NCI-H1048 (cell line): ENCODE data around the gene PAQR7.

Experiments
- DNase-seq: peaks from one replicate; lab custom pipeline; 2025; lab: John Stamatoyannopoulos, UW

The PAQR7 gene

DNA sequence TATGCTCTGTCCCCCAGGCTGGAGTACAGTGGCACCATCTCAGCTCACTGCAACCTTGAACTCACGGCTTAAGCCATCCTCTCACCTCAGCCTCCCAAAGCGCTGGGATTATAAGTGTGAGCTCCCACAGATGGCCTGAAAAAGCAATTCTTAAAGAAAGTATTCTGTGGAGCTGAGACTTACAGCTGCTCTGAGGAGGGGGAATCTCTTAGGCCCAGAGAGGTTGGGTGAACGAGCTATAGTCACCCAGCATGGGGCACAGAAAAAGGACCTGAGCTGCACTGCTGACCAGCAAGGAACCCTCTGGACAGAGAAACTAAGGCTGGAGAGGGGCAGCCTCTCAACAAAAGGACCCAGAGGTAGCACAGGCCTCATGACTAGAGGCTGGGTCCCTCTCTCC lies 1.3 kb downstream of the PAQR7 start:
- no peak for DNase-seq

DNA sequence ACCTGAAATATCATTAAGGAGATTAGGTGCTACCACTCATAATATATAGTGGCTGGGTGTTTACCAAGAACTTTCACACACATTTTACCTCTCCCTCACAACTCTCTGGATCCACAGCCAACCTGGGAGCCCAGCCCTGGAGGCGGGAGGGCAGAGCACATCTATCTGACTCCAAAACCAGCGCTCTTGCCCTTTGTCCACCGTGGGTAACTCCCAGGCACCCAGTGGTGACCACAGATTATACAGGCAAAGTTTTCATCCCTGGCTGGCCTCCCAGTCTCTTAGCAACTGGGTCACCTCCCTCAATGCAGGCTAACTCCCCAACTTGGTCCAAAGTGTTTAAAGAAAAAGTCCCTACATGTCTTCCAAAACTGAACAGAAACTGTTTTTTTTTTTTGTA lies 2.4 kb downstream of the PAQR7 start:
- no peak for DNase-seq

DNA sequence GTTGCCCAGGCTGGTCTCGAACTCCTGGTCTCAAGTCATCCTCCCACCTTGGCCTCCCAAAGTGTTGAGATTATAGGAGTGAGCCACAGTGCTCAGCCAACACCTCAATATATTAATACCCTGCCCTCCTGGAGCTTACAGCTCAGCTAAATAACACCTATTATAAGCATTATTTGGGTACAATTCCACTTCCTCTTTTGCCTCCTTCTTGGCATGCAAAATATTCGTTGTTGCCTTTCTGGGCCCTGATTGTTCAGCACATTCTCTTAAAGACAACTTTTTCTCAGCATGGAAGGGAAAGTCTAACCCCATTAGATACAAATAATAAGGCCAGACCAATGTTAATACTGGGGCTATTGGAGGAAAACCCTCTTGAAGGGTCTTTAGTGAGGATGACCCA lies 2.8 kb downstream of the PAQR7 start:
- no peak for DNase-seq

DNA sequence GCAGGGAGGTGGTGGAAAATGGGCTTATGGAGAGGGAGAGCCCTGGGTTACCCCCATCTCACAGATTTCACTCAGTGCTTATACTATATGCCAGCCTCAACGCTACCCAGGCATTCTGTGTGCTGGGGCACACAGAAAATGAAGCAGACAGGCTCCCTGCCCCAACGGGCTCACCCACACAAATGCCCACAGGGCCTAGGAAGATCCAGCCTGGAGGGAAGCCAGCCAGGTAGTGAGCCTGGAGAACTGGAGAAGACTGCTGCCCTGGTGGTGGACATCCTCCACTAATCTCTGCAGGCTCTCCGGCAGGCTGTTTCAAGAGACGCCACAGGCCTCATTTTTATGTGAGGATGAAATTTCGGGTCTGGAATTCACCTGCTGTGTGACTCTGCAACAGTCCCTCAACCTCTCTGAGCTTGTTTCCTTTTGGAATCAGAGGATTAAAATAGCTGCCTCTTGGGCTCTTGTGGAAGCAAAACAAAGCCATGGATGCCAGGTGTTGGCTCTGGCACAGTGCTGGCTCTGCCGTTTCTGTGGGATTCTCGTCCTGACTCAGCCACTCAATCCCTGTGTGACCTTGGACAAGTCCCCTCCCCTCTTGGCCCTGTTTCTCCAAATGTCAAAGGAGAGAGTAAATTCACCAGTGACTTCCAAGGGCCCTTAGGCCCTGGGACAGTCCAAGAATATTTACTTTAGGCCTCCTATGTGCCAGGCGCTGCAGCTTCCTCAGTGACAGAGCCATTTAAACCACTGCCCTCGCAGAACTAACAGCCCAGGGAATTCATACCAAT lies 3.6 kb downstream of the PAQR7 start:
- DNase-seq = no peak

DNA sequence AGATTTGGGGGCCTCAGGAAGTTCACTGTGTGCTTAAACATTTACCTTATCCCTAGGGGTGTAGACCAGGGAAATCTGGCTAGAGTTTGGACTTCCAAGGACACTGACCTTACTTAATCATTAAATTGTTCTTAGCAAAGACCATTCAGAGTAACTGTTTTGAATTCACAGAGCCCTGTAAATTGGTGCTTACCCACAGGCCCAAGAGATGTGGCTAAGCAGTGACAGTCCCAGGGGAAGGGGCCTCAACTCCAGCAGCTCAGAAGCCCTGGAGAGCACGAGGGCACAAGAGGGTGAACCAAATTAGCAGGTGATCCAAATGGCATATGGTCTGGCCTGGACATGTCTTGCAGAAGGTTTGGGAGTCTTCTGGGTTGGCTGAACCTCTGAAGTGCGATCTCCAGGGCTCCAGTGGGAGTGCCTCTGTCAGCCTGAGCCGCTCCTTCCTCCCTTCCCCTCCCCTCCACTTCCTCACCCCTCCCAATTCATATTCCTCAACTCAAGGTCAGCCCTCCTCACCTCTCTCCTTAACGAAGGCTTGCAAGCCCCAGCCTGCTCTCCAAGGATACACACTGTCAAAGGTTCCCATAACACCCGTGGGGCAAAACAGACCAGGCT lies 4.3 kb downstream of the PAQR7 start:
- no peak for DNase-seq

DNA sequence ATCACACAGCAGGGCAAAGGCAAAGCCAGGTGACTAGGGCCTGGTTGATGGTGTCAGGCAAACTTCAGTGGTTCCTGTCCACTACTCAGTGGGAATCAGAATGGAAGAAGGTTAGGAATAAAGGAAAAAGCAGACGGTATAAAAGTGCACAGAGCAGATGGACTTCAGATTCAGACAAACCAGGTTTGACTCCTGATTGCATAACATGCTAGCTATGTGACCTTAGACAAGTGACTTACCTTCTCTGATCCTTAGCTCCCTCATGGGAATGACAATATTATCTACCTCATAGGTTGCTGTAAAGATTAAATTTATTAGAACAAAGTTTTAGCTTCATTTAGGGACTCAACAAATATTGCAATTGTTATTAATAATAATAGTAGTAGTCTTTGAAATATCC lies 4.9 kb downstream of the PAQR7 start:
- DNase-seq = no peak

DNA sequence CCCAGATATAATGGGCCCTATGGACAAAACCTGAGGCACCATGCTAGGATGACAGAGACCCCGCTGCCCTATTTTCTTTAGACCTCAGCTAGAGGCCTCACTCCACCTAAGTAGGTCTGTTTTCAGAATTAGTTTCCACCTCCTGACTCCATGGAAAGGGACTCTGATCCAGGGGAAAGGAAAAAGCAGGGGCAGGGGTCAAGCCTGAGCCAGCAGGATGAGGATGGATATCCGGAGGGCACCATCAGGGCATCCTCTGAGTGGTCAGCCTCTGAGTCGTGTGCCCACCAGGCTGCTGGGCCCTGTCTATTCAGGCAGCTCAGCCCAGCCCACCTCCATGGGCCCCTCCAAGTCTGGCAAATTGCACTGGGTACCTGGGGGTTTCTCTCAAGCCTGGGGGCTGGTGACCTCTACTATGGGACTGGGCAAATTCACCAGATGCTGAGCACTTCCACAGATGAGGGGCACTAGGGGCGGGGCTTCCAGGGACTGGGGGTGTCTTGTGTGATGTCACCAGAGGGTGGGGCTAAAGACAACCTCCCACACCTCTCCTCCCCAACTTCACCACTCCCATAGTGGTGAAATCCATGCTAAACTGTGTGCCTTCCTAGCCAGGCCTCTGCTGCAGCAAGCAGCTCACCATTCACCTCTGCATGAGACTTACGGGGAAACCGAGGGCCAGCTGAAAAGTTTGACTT lies 5.5 kb downstream of the PAQR7 start:
- DNase-seq = no peak

DNA sequence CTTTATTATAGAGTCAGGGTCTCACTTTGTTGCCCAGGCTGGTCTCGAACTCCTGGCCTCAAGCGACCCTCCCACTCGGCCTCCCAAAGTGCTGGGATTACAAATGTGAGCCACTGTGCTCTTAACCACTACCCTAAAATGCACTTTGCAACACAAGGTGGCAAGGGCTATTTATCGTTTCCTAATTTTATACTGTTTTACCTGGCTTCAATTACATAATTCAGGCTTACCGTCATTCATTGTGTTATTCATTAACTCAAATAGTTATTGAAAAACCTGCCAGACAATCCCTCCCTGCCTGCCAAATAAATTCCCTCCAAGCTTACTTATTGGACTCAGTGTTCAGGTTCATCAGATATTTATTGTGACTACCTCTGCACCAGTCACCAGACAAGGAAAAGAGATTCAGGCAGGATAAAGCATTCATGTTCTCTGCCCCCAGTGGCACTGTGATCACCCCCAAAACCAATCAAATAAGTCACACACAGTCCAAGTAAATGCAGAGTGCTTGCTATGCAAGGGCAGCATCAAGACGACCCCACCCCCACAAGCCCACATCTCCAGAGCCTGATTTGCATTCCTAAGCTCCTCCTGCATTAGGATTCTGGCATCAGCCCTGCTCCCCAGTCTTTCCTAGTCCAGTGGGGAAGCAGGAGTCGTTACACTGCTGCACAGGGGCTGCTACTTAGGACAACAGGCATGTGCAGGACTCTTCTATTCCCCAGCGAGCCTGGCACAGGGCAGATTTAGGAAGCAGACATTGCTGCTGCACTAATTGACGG lies 8.1 kb downstream of the PAQR7 start:
- no peak for DNase-seq

DNA sequence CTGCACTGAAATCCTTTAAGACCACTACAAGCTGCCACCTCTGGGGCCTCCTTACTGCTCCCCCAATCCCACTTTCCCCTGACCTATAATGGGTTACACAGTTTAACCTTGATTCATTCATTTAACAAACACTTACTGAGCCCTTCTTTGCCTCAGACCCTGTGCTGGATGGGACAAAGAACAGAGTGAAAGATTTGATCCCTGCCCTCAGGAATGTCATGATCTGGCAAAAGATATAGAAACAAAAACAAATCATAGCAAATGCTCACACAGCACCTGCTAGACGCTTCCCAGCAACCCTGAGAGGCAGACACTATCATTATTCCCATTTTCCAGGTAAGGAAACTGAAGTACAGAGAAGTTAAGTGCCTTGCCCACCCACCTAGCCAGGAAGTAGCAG lies 9.2 kb downstream of the PAQR7 start:
- no peak for DNase-seq

DNA sequence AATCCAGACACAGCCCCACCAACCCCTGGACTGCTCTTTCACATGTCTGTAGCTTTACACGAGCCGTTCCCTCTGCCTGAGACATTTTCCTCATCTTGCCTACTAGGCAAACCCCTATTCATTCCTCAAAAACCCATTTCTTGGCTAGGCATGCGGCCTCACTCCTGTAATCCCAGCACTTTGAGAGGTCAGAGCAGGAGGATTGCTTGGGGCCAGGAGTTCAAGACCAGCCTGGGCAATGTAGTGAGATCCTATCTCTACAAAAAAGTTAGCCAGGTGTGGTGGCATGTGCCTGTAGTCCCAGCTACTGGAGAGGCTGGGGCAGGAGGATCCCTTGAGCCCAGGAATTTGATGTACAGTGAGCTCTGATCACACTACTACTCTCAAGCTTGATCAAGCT lies 11.1 kb downstream of the PAQR7 start:
- DNase-seq = no peak

DNA sequence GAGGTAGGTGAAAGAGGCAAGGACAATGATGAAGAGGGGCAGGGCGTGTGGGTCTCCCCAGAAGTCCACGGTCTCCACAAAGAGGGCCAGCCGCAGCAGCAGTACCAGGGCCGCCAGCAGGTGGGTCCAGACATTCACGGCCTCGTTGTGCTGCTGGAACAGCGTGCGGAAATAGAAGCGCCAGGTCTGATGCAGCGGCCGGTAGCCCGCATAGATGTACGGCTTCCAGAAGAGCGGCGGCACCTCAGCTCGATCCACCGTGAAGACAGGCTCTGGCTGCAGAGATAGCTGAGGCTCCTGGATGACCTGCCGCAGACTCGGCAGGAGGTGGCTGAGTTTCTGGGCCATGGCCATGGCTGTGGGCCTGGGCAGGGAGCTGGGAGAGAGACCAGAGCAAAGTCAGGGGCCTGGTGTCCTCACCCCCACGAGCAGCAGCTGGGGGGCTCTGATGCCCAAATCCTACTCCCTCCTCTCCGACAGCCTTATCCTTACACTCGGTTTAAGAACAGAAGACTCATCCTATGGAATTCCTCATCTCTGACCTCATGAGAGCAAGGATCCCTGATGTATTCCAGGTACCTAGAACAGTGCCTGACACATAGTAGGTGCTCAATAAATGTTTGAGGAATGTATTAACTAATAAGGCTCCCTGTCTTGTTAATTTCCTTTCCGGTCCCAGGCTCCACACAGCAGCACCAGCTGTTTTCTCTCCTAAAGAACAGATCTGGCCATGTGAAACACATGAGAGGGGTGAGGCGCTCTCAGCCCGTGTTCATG lies 11.8 kb downstream of the PAQR7 start:
- no peak for DNase-seq

DNA sequence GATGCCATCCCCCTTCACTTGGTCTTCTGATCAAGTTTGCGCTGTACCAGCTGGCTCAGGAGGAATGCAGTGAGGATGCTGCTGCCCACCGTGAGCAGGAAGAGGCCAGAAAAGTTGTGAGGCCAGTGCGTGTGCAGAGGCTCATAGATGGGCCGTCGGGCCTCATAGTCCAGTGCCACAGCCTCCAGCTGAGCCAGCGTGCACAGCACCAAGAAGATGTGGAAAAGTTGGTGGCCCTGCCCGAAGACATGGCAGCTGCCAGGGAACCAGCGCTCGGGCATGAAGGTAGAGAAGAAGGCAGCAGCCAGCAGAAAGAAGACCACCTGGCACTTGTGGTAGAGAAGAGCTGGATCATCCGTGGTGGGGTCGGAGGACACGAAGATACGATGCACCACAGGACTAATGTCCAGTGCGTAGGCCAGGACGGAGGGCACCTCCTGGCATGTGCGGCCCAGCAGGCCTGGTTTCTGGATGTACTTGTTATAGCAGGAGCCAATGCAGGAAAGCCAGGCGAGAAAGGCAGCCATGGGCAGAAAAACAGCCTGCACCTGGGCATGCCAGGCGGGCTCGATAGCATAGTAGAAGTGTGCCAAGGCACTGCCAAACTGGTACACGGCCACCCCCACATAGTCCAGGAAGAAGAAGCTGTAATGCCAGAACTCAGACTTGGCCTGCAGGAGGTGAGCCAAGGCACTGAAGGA lies 12.6 kb downstream of the PAQR7 start:
- DNase-seq = no peak

DNA sequence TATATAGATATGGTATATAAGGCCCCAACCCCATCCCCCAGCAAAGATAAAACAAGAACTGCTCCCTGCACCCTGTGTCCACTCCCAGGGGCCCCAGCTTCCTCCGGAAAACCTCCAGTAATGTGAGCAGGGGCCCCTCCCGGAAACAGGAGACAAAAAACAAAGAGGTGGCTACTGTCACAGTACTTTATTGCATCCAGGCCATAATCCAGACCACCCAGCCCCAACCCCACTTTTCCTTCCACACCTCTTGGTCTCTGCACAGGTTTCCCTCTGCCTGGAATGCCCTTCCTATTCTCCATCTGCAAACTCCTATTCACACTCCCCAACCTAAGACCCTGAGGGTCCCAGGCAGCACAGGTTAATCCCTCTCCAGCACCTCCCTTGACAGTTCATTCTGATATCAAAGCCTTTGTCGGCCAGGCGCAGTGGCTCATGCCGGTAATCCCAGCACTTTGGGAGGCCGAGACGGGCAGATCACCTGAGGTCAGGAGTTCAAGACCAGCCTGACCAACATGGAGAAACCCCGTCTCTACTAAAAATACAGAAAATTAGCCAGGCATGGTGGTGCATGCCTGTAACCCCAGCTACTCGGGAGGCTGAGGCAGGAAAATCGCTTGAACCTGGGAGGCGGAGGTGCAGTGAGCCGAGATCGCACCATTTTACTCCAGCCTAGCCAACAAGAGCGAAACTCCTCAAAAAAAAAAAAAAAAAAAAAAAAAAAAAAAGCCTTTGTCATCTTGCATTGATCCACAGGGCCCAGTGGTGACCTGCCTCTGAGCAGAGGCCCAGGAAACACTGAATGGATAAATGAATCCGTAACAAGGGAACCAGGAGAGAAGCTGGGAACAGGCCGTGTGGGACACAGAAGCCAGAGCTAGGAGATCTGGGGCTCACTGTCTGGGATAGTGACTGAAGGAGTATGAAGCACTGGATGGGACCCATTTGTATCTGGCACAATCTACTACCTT lies 13.9 kb downstream of the PAQR7 start:
- no peak for DNase-seq

DNA sequence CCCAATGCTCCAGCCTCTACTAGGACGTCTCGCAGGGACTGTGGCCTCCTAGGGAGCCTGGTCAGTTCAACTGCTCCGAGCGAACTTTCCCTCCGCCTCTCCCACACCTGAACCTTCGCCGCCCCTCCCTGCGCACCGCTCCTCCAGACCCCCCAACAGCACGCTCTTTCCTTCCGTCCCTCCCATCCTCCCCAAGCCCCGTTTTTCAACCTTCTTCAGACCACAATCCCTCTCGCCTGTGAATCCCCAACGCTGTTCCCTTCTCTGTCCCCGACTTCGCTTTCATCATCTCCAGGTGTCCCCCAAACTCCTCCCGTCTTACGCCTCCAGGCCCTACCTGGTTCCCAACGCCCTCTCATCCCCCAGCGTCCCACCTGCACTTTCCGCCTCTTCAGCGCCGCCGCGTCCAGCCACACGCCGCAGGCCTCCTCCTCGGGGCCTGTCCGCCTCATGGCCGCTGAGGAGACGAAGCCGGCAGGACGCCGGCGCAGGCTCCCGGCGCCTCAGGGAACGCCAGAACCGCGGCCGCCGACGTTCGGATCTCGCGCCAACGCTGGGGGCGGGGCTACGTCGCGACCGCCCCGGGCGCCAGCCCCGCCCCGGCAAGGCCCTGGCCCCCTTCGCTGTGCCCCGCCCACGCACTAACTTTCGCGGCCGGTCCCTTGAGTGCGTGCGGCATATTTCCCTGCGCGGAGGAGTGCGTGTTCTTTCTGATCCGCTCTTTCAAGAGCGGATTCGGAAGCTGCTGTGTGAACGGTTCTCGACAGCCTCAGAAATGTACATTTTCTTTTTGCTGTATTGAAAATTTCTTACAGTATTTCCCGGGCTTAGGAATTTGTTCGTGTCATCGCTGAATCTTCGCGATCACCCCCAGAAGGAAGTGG lies 16.4 kb downstream of the PAQR7 start, which contains the start of gene AUNIP:
Gene AUNIP, minus strand, starts transcription at position 552 of the 884 bp plus-strand sequence. Its CDS starts 100 bp downstream, at position 452.
- DNase-seq = peak; percentile 56

DNA sequence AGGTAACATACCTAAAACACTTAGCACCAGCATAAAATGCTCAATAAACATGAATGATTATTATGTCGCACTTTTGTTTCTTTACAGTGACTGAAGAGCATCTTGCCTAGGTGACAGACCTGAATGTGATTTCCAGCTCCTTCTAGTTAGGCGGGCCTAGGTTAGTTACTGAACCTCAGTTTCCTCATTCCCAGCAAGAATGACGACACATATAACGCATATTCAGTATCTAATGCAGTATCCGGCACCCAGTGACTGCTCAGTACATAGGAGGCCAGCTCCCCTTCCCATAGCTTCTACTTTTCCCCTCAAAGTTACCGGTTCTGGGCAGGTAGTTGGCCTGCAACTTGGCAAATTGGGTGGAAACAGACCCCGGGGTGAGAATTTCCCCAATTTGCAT lies 17.0 kb downstream of the PAQR7 start:
- no peak for DNase-seq

DNA sequence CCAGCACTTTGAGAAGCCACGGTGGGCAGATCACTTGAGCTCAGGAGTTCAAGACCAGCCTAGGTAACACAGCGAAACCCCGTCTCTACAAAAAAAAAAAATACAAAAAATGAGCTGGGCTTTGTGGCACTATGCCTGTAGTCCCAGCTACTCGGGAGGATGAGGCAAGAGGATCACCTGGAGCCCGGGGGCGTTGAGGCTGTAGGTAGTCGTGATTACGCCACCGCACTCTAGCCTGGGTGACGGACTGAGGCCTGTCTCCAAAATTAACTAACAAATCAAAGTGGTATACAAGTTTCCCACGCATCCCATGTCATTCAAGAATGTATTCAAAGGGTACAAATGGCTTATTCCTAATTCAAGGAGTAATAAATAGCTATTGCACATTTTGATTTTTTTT lies 18.7 kb downstream of the PAQR7 start:
- no peak for DNase-seq

DNA sequence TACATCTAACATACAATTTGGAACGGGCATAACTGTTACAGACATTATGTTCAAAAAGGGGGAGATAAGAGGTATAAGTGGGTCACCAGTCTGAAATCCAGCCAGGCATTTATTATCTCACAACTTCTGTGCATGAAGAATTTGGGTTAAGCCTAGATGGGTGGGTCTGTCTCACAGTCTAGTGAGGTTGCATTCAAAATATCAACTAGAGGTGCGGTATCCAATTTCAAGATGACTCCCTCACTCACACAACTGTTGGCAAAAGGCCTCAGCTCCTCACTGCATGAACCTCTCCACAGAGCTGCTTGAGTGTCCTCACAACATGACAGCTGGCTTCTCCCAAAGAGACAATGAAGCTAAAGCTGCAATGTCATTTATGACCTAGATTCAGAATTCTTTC lies 21.0 kb downstream of the PAQR7 start:
- DNase-seq = no peak

DNA sequence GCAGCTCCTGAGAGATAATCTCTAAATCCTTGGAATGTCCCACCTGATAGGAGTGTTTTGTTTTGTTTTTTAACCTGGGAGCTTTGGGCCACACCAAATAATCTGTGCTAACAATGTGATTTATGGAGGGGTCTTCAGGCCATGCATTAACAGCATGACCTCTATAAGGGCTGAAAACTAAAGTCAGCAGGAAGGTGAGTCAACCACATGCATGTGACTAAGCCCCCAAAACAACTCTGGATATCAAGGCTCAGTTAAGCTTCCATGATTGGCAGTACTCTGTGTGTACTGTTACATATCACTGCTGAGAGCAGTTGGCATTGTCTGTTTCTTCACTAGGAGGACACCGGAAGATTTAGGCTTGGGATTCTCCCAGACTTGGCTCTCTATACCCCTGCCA lies 27.0 kb downstream of the PAQR7 start:
- no peak for DNase-seq

DNA sequence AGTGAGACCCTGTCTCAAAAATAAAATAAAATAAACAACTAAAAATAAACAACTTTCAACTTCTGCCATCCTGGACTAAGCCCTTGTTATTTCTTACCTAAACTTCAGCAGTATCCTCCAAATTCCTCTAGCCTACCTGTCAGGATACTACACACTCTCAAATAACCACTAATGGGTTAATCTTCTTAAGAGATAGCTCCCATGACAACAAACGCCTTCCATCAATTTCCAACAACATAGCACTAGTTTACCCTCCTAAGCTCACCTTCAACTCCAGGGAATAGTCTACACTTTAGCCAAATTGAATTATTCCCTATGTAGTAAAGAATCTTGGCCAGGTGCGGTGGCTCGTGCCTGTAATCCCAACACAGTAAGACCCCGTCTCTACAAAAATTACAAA lies 27.6 kb downstream of the PAQR7 start:
- no peak for DNase-seq
